ENCODE results near the gene LTB4R. TPM values are rescaled to one million over a fixed set of nuclear protein-coding genes. Genes with fewer than 3 reads are reported as not detected.
"Not testable (repeated sequence)": the region's sequence is repeated elsewhere in the genome, so short reads cannot be mapped to it uniquely, and the experiment has no call there.

Gene LTB4R
- total RNA-seq, 4 donors from 2014 or later: 3.7 to 19.5 (median 5.6) TPM

DNA sequence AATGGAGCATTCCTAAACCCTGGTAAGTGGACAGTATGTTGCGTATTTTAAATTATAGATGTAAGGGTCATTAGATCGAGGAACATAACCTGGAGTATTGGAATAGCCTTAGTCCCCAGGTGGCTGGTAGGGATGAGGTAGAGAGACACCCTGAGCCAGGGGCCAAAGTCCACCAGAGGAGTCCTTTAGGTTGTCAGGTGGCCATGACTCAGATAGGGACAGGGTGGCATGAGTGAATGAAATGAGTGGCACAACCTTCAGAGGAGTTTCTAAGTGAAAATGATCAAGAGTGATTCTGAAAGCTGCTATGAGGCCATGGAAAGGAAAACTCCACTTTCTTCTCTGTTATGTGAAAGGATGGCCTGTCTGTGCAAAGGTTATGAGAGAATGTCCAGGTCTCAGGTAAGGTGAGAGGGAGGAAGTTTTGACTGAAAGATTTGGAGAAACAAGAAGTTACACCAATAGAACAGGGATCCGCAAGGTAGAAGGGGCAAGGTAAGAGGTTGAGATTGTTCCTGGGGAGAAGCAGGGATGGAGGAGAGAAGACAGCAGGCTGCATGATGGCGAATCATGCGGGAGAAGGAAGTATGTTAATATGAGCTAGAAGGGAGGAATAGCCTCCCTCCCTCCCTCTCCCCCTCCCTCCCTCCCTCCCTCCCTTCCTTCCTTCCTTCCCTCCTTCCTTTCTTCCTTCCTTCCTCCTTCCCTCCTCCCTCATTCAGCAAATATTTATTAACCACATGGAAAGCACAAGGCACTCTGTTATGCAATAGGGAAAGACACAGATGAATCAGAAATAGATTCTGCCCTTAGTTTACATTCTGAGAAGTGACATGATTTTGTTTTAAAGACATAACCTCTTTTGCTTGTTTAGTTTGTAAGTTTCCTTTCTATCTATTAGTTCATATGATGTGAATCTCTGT is 42.5 kb downstream of the LTB4R start:
- no peak for TF ChIP-seq POLR2A (IDR thresholded peaks at IDR 0.05)
- TF ChIP-seq, protein P1, sequence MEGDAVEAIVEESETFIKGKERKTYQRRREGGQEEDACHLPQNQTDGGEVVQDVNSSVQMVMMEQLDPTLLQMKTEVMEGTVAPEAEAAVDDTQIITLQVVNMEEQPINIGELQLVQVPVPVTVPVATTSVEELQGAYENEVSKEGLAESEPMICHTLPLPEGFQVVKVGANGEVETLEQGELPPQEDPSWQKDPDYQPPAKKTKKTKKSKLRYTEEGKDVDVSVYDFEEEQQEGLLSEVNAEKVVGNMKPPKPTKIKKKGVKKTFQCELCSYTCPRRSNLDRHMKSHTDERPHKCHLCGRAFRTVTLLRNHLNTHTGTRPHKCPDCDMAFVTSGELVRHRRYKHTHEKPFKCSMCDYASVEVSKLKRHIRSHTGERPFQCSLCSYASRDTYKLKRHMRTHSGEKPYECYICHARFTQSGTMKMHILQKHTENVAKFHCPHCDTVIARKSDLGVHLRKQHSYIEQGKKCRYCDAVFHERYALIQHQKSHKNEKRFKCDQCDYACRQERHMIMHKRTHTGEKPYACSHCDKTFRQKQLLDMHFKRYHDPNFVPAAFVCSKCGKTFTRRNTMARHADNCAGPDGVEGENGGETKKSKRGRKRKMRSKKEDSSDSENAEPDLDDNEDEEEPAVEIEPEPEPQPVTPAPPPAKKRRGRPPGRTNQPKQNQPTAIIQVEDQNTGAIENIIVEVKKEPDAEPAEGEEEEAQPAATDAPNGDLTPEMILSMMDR (IDR thresholded peaks at IDR 0.05): no peak
- H3K4me3 ChIP-seq: no peak overlapping the region
- no peaks in the 10 kb centered on the region for H3K4me1 ChIP-seq
- no peaks in the 10 kb centered on the region for H3K9me3 ChIP-seq
- intact Hi-C loops (cut with DNase I; ENCODE audit: low total_unique reads): no loop called here
- no peak overlapping the region for H3K27ac ChIP-seq
- DNase-seq: no peak
- no peaks in the 10 kb centered on the region for H3K36me3 ChIP-seq
- no peaks in the 10 kb centered on the region for H3K27me3 ChIP-seq

DNA sequence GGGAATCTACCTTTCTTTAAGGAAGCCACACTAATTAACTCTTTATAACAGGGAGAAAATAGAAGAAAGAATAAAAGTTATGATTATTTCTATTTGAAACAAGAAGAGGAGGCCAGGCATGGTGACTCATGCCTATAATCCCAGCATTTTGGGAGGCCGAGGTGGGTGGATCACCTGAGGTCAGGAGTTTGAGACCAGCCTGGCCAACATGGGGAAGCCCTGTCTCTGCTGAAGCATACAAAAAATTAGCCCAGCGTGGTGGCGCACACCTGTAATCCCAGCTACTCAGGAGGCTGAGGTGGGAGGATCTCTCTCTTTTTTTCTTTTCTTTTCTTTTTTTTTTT is 43.2 kb downstream of the LTB4R start:
- H3K27me3 ChIP-seq; H3K36me3 ChIP-seq; intact Hi-C loops (cut with DNase I; ENCODE audit: low total_unique reads); DNase-seq; H3K9me3 ChIP-seq; H3K4me1 ChIP-seq; H3K4me3 ChIP-seq; H3K27ac ChIP-seq: not testable (repeated sequence)

DNA sequence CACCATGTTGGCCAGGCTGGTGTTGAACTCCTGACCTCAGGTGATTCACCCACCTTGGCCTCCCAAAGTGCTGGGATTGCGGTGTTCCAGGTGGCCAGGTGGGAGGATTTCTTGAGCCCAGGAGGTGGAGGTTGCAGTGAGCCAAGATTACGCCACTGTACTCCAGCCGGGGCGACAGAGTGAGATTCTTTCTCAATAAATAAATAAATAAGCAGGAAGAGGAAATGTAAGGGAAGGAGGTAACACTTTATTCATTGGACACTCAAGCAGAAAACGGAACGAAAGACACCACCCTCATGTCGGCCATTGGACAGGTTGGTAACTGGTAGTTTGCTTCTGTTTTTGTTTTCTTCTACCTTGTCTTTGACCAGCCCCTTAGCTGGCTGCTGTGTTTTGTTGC is 43.7 kb downstream of the LTB4R start:
- H3K27me3 ChIP-seq: no peaks in the 10 kb centered on the region
- no peak for TF ChIP-seq POLR2A (IDR thresholded peaks at IDR 0.05)
- TF ChIP-seq, protein P1 (IDR thresholded peaks at IDR 0.05): no peak
- H3K4me1 ChIP-seq: no peaks in the 10 kb centered on the region
- H3K9me3 ChIP-seq: no peaks in the 10 kb centered on the region
- intact Hi-C loops (cut with DNase I; ENCODE audit: low total_unique reads): no loop called here
- no peak overlapping the region for H3K4me3 ChIP-seq
- H3K36me3 ChIP-seq: no peaks in the 10 kb centered on the region
- no peak for DNase-seq
- H3K27ac ChIP-seq: no peak overlapping the region

DNA sequence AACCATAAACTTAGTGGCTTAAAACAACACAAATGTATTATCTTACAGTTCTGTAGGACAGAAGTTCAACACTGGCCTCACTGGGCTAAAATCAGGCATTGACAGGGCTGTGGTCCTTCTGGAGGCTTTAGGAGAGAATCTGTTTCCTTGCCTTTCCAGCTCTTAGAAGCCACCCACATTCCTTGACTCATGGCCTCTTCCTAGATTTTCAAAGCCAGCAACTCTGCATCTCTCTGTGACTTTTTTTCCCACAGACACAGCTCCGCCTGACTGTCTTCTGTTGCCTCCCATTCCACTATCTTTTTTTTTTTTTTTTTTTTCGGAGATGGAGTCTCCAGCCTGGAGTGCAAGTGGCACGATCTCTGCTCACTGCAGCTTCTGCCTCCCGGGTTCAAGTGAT is 44.9 kb downstream of the LTB4R start:
- no peak overlapping the region for H3K4me3 ChIP-seq
- H3K9me3 ChIP-seq: no peaks in the 10 kb centered on the region
- TF ChIP-seq POLR2A (IDR thresholded peaks at IDR 0.05): no peak
- TF ChIP-seq, protein P1 (IDR thresholded peaks at IDR 0.05): no peak
- H3K36me3 ChIP-seq: no peaks in the 10 kb centered on the region
- H3K27me3 ChIP-seq: no peaks in the 10 kb centered on the region
- no peak for DNase-seq
- no peak overlapping the region for H3K27ac ChIP-seq
- no peaks in the 10 kb centered on the region for H3K4me1 ChIP-seq
- intact Hi-C loops (cut with DNase I; ENCODE audit: low total_unique reads): no loop called here

DNA sequence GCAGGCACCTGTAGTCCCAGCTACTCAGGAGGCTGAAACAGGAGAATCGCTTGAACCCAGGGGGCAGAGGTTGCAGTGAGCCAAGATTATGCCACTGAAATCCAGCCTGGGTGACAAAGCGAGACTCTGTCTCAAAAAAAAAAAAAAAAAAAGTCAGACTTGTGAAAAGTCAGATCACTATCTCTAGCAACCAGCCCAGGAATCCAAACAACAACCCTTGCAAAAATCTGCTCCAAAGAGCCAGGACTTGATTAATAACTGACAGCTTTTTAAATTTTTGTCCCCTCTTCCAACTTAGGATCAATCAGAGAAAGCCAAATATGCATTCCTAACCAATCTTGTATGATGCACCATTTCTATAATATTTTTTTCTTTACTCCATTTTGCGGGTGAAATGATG is 49.0 kb downstream of the LTB4R start:
- Histone ChIP-seq H3K4me3 (no peak overlapping the region), H3K36me3 (no peaks in the 10 kb centered on the region), H3K4me1 (no peaks in the 10 kb centered on the region), H3K9me3 (no peaks in the 10 kb centered on the region), H3K27me3 (no peaks in the 10 kb centered on the region), H3K27ac (no peak overlapping the region)
- no peak for TF ChIP-seq POLR2A (IDR thresholded peaks at IDR 0.05)
- TF ChIP-seq, protein P1 (IDR thresholded peaks at IDR 0.05): no peak
- no peak for DNase-seq
- intact Hi-C loops (cut with DNase I; ENCODE audit: low total_unique reads): no loop called here
